HG03571 (cell line): ENCODE measurements around the gene MDGA2.
"Not testable (repeated sequence)": the region's sequence is repeated elsewhere in the genome, so short reads cannot be mapped to it uniquely, and the experiment has no call there.

Source experiments
- ATAC-seq: cut with Tn5 transposase; IDR thresholded peaks from one replicate; pipeline ENCODE4 v1.9.1; 2021; ENCODE audit not compliant: unreplicated experiment

Gene MDGA2

GRCh38 chr14:46985529-46986380 lies 689.6 kb downstream of the MDGA2 start:
- ATAC-seq: no peak

GRCh38 chr14:46973295-46973694 lies 702.1 kb downstream of the MDGA2 start:
- ATAC-seq: no peak

GRCh38 chr14:46964378-46964777 lies 711.0 kb downstream of the MDGA2 start:
- no peak for ATAC-seq

- ATAC-seq: no peak
These were observed 724.3 kb downstream of the MDGA2 start for GRCh38 chr14:46951103-46951502.

DNA sequence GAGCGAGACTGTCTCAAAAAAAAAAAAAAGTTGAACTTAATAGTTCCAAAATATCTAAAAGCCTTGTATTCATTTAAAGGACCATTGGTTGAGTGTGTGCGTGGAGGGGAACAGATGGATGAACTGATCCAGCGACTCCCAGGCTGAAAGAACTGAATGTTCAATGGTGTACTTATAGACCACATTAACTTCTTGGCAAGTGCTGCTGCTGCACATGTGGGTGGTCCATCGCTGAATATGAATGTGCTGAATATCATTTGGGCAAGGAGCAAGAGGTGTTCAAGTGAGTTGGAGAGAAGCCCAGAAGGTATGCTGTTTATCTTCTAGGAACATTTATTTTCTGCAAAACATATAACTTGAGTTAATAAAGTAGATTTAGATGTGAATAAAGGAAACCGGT lies 734.8 kb downstream of the MDGA2 start:
- no peak for ATAC-seq

- no peak for ATAC-seq
These were observed 754.9 kb downstream of the MDGA2 start for GRCh38 chr14:46920542-46920941.

DNA sequence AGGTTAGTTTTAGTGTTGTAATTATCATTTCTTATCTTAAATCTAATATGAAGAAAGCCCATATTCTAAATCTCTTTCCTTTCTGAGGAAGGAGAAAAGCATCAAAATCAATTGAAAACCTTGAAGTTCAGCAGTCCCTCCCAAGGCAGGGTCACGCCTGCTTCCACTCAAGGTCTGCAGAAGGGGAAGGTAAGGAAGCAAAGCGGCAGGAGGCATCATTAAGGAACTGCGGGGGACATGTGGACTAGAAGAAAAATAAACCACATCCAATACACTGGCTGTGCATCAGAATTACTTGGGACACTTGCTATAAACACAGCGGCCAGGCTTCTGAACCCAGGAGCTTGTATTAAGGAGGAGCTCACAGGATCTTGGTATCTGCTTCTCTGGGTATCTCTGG lies 759.9 kb downstream of the MDGA2 start:
- not testable (repeated sequence) for ATAC-seq

DNA sequence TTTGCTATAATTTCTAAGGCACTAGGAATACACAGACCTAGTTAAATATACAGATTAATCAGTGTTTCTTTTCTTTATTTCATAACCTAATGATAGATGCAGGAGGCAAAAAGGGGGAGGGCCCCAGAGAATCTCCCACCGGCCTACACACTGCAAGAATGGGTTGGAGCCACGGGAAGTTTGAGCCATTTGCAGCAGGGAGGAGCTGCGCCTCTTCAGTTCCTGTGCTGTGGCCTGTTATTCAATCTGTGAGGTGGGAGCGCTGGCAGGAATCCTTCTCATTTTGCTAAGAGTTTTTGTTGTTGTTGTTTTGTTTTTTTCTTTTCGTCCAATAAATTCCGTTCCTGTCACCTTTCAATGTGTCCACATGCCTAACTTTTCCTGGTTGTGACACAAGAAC lies 772.6 kb downstream of the MDGA2 start:
- ATAC-seq: no peak

- ATAC-seq: no peak
These were observed 780.9 kb downstream of the MDGA2 start for GRCh38 chr14:46894476-46894875.

GRCh38 chr14:46887144-46887543 lies 788.3 kb downstream of the MDGA2 start:
- no peak for ATAC-seq

- no peak for ATAC-seq
These were observed 789.8 kb downstream of the MDGA2 start for GRCh38 chr14:46885566-46885965.

GRCh38 chr14:46861753-46862152 lies 813.7 kb downstream of the MDGA2 start:
- ATAC-seq: no peak

- ATAC-seq: no peak
These were observed 834.3 kb downstream of the MDGA2 start for GRCh38 chr14:46840944-46841720.

DNA sequence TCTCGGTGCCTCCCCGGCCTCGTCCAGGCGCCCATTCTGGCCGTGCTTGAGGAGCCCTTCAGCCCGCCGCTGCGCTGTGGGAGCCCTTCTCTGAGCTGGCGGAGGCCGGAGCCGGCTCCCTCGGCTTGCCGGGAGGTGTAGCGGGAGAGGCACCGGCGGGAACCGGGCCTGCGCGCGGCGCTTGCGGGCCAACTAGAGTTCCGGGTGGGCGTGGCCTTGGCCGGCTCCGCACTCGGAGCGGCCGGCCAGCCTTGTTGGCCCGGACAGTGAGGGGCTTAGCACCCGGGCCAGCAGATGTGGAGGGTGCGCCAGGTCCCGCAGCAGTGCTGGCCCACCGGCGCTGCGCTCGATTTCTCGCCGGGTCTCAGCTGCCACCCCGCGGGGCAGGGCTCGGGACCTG lies 855.1 kb downstream of the MDGA2 start:
- no peak for ATAC-seq

DNA sequence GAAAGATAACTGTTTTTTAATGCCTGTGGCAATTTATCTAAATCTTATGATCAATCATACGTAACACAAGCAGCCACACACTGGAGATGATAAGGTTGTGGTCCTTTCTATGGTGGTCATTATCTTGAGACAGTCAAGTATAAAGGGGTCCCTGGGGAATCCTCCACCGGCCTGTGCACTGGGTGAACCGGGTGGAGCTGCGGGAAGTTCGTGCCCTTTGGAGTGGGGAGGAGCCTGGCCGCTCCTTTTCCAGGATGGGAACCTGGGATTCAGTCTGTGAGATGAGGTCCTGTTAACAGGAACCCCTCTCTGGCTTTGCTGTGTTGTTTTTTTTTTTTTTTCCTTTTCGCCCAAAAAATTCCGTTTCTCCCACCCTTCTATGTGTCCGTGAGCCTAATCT lies 856.3 kb downstream of the MDGA2 start:
- no peak for ATAC-seq

- no peak for ATAC-seq
These were observed 857.3 kb downstream of the MDGA2 start for GRCh38 chr14:46818147-46818546.

- ATAC-seq: no peak
These were observed 882.3 kb downstream of the MDGA2 start for GRCh38 chr14:46793144-46793543.
